Mesodermal cell (in vitro differentiated cells): ENCODE measurements around the gene SRGAP2C.
"Not testable (repeated sequence)": the region's sequence is repeated elsewhere in the genome, so short reads cannot be mapped to it uniquely, and the experiment has no call there.

ENCODE experiments used
- H3K27ac ChIP-seq: 2 replicates; pipeline ENCODE4 v1.7.0; 2013; ENCODE audit warnings: mild to moderate bottlenecking, low read depth, low read length, moderate library complexity; ENCODE audit not compliant: severe bottlenecking
- H3K36me3 ChIP-seq: 2 replicates; pipeline ENCODE4 v1.7.1; 2013; ENCODE audit warnings: mild to moderate bottlenecking, low read length, moderate library complexity; ENCODE audit not compliant: control insufficient read depth, insufficient read depth
- H3K4me1 ChIP-seq: one replicate; pipeline ENCODE4 v1.7.1; 2013; ENCODE audit warnings: mild to moderate bottlenecking, low read length; ENCODE audit not compliant: insufficient read depth, control insufficient read depth, poor library complexity, severe bottlenecking
- H3K4me3 ChIP-seq: 2 replicates; pipeline ENCODE4 v1.7.0; 2013; ENCODE audit warnings: low read length, control low read depth, mild to moderate bottlenecking; ENCODE audit not compliant: insufficient read depth, poor library complexity, severe bottlenecking; ENCODE audit errors: extremely low read depth
- H3K9me3 ChIP-seq: 2 replicates; pipeline ENCODE4 v1.7.1; 2013; ENCODE audit warnings: mild to moderate bottlenecking, low read length, moderate library complexity; ENCODE audit not compliant: control insufficient read depth
- whole genome bisulfite sequencing, 2 experiments: methylation state at CpG; one replicate each; pipeline ENCODE4 v1.1.5; 2013; ENCODE audit warnings: missing lambda C conversion rate in 2 of 2; ENCODE audit not compliant: insufficient coverage in 2 of 2; 5-methylcytosine and 5-hydroxymethylcytosine counted together

SRGAP2C gene

DNA sequence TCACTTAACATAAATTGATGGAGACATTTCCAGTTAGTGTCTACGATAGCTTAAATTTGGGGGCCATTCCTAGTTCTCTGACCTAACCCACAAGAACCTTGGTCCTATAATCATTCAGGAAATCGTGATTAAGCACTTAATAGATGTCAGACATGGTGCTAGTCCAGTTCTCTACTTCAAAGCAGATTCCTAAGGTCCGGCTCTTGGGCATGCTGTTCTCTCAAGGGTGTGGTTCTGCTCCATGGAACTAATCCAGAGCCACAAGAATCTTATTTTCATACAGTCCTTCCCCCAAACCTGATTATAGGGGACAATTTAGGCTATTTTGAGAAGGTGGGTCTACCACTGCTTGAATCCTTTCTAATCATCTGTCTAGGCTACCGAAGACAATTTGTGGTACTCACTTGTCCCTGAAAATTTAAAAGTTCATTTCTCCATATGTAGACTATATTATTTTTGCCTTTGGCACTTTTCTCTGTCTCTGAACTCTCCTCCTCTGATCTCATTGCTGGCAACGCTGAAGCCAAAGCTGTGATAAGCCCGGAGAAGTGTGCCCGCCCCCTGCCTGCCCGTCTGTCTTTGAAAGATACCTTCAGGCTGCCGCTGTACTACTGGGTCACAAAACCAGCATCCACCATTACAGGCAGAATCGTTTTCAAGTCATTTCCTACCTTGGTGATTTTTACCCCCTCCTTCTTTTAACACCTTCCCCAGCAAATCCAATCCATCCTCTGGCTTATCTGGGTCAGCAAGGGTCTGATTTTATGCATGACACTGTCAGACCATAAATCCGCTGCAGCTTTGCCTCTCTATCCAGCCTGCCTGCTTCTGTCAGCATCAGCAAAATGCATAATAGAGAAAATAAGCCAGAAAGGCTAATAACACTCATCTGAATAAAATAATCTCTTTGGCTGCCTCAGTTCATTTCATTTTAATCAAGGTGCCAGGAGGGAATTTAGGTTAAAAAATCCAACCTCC, 133.0 kb downstream of the SRGAP2C start:
- no CpG with 5 or more reads among the region's 11 CpGs for WGBS, 2 experiments
- not testable (repeated sequence) for H3K9me3 ChIP-seq, H3K4me3 ChIP-seq, H3K27ac ChIP-seq, H3K36me3 ChIP-seq, H3K4me1 ChIP-seq

DNA sequence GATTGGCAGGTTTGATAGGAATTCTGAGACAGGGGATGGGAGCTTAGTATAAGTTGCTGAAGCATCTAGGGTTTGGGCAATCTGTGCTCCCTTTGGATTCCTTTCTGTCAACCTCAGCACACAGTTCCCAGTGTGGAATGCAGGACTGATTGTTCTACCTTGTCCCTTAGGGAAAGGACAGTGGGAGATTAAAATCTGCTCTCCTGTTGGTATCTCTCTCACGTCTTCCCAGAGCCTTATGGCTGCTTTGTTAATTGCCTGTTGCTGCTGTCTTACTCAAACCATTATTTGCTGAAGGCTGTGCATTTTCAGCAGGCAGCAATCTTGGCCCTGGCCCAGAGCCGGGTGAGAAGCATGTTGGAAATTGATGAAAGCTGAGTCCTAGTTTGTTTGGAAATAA, 133.9 kb downstream of the SRGAP2C start:
- H3K4me1 ChIP-seq, H3K4me3 ChIP-seq, H3K9me3 ChIP-seq, H3K27ac ChIP-seq, H3K36me3 ChIP-seq: not testable (repeated sequence)
- WGBS, 2 experiments = no CpG with 5 or more reads among the region's 2 CpGs

DNA sequence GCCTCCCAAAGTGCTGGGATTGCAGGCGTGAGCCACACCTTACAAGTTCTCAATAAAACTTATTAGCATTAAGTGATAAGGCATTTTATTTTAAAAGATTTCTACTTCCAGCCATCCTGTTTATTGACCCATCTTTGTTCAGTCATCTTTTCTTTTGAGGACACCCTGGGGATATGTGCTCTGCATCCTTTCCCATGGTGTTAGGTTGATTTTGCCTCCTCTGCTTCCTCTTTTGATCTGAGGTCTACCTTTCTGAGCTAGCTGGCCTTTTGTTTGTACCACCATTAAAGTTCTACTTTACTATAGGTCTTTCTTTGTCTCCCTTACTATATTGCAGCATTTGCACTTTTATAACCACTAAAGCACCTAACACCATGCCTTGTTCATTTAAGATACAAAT, 136.9 kb downstream of the SRGAP2C start:
- not testable (repeated sequence) for H3K27ac ChIP-seq, H3K9me3 ChIP-seq, H3K36me3 ChIP-seq, H3K4me3 ChIP-seq, H3K4me1 ChIP-seq
- no CpG with 5 or more reads among the region's 1 CpG for WGBS, 2 experiments

DNA sequence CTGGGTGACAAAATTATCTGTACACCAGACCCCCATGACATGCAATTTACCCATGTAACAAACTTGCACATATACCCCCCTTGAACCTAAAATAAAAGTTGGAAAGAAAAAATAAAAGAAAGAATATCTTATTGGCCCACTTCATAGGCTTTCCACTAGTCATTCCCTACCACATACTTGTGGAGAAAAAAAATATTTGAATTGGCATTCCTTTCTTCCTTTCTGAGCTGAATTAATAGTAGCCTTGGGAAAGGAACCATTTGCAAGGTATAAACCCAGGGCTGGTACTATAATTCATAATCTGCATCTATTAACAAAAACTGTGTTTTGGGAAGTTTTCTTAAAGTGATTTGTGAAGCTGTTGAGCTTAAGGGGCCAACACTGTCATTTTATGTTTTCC, 140.0 kb downstream of the SRGAP2C start:
- not testable (repeated sequence) for H3K27ac ChIP-seq, H3K9me3 ChIP-seq, H3K4me1 ChIP-seq, H3K4me3 ChIP-seq, H3K36me3 ChIP-seq

DNA sequence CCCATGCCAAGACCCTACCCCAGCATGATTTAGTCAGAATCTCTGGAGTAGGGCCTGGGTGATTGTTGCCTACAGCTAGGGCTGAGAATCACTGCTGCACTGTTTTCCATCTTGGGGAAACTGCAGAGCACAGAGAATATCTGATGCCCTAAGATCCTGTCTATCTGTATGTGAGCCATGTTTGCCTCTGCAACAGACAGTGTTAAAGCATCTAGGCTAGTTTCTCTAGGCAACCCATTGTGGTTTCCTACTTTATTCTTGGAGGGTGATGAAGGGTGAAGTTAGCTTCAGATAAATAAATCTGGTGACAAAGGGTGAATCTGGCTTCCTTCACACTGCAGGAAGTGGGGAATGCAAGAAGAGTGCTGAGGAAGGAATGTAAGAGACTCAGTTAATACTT, 147.4 kb downstream of the SRGAP2C start:
- not testable (repeated sequence) for H3K4me3 ChIP-seq, H3K4me1 ChIP-seq, H3K36me3 ChIP-seq, H3K9me3 ChIP-seq, H3K27ac ChIP-seq

DNA sequence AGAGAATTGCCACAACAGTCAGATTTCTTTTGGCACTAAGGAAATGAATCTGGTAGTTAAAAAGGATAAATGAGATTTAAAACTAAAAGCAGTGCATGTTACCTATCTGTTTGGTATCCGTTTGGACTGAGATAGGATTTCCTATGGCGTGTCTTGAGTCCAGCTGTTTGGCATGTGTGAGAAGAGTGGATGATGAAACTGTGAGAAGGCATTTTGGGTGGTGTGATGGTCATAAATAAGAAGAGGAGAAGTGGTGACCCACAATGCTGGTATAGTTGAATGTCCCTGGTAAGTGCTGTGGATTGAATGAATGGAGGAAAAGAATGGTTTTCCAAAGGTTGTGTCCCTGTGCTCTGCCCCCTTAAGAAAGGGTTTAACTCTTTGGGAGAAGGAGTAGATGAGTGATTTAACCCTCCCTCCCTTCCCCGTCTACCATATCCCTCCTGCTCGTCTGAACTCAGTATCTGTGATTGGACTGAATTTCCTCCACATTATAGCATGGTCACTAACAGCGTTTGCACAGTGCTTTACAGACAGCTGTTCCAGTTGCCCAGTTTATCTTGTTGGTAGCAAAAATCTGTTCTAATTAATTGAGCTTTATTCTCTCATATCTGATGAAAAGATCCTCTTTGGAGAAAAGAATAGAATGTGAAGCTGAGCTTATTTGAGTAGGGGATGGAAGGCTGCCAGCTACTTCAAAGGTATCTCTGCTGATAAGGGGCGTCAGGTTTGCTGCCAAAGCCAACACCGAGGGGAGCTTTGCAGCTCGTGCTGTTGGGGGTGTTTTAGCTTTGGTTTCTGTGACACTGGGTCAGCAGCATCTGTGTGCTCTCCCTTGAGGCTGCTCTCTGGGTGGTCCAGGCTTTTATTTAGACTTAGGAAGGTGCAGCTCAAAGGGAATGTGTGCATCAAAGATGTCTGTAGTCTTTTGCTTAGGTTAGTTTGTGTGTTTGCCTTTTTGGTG, 148.1 kb downstream of the SRGAP2C start:
- H3K4me3 ChIP-seq, H3K9me3 ChIP-seq, H3K36me3 ChIP-seq, H3K4me1 ChIP-seq, H3K27ac ChIP-seq: not testable (repeated sequence)
- WGBS, 2 experiments = no CpG with 5 or more reads among the region's 8 CpGs

DNA sequence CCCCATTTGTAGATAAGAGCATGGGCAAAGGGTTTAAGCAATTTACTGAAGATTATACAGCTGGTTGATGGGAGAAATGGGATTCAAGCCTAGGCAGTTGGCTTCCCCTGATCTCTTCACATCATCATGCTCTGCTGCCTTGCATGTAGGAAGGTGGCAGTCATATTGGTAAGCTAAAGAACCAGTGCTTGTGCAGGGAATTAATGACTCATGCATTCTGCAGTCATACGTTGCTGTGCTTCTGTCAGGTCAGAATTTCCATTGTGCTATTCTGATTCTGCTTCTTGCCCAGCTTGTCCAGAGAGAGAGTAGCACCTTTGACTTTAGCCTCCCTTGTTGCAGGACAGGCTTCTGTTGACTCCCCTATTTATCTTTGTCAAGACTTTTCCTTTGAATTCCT, 153.2 kb downstream of the SRGAP2C start:
- WGBS, 2 experiments = no CpG with 5 or more reads among the region's 1 CpG
- H3K9me3 ChIP-seq, H3K4me3 ChIP-seq, H3K4me1 ChIP-seq, H3K27ac ChIP-seq, H3K36me3 ChIP-seq: not testable (repeated sequence)

DNA sequence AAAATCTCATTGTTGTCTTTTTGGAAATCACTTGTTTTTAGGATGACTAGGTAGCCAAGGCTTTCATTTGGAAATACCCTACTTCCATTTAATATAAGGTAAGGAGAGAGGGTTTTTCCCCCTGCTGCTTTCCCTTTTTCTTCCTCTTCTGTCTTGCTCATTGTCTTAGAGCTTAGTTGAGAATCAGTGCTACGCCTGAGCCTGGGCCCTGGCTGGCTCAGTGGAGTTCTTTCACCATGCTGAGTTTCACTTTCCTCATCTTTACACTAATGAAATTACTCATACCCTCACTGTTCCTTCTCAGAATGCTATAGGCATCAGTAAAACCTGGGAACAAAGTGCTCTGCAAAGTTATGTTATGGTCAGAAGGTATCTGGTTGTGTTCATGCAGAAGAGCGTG, 154.8 kb downstream of the SRGAP2C start:
- no CpG with 5 or more reads among the region's 2 CpGs for WGBS, 2 experiments
- not testable (repeated sequence) for H3K9me3 ChIP-seq, H3K36me3 ChIP-seq, H3K4me1 ChIP-seq, H3K4me3 ChIP-seq, H3K27ac ChIP-seq

DNA sequence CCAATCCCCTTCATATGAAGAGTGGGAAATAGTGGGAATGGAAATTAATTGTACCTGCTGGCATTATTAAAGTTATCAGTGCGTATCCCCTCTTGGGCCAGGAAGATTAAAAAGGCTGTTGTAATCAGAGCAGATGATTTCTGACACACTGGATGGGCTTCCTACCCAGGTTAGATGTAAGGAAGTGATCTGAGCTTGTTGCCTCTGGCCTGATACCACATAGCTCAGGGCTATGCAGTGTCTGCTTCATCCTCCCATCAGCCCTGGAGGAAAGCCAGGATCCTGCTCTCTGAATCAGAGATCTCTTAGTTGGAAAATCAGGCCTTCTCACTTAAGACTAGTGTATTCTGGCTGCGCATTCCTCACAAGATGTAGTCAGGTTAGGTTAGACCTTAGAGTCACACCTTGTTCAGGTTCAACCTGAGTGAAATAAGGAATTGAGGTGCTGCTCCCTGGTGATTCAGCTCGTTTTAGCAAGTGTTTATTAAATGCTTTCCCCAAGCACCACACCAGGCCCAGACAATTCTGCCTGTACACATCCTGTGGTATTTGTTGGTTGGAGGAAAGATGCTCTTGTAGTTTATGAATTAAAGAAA, 158.6 kb downstream of the SRGAP2C start:
- WGBS, 2 experiments = no CpG with 5 or more reads among the region's 3 CpGs
- H3K4me3 ChIP-seq, H3K4me1 ChIP-seq, H3K36me3 ChIP-seq, H3K27ac ChIP-seq, H3K9me3 ChIP-seq: not testable (repeated sequence)

DNA sequence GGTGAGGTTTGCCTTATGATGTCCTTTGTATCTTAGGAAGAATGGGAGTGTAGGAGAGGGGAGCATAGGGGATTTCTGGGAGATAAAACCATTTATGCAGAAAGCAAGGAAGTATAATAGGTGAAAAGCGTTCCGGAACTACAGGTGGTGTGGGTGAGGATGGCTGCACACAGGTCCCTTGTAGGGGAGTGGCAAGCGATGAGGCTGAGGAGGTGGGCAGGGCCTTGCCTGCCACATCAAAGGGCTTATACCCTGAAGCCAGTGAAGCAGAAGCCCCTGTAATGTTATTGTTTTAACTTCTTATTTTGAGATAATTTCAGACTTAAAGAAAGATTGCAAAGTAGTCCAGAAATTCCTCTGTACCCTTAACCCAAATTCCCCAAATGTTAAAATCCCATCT, 159.6 kb downstream of the SRGAP2C start:
- H3K27ac ChIP-seq, H3K9me3 ChIP-seq, H3K4me3 ChIP-seq, H3K36me3 ChIP-seq, H3K4me1 ChIP-seq: not testable (repeated sequence)
- no CpG with 5 or more reads among the region's 3 CpGs for WGBS, 2 experiments

DNA sequence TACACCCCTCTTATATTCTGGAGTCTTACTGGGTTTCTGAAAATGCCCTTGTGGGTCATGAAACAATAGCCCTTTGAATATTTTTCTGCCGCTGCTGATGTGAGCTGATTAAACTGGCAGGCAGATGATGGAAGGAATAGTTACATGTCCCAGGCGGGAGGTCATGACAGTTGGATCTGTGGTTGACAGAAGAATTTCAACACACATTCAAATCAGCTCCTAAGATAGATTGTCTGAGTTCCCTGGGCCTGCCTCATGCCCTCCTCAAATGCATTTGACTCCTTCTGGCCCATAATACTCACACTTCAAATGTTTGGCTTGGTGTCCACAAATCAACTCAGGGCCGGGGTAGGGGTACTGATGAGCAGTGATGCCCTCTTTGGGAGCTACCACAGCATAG, 161.9 kb downstream of the SRGAP2C start:
- not testable (repeated sequence) for H3K27ac ChIP-seq, H3K36me3 ChIP-seq, H3K9me3 ChIP-seq, H3K4me3 ChIP-seq, H3K4me1 ChIP-seq
- WGBS, 2 experiments = no CpG with 5 or more reads among the region's 3 CpGs
